ENCODE results near the gene NEURL4.
A peak's percentile ranks its signal among the peaks of the same experiment; 100 is the strongest.

The NEURL4 gene

GRCh38 chr17:7284911-7285310 lies 44.2 kb downstream of the NEURL4 start:
- Histone ChIP-seq H3K4me3 (no peak overlapping the region), H3K27ac (no peak overlapping the region)
- TF ChIP-seq CTCF (IDR thresholded peaks at IDR 0.05), result no peak
- DNase-seq (ENCODE audit: low spot score), result no peak

GRCh38 chr17:7283471-7284216 lies 45.5 kb downstream of the NEURL4 start:
- no peak overlapping the region for H3K27ac ChIP-seq

GRCh38 chr17:7282752-7283321 lies 46.3 kb downstream of the NEURL4 start:
- no peak for TF ChIP-seq CTCF (IDR thresholded peaks at IDR 0.05)
- no peak for DNase-seq (ENCODE audit: low spot score)
- H3K4me3 ChIP-seq, result peak overlapping the region; percentile 71
- H3K27ac ChIP-seq, result peak overlapping the region; percentile 87 to 90

More at GRCh38 chr17:7283471-7284216, 45.5 kb downstream of the NEURL4 start:
- TF ChIP-seq CTCF (IDR thresholded peaks at IDR 0.05), result no peak
- DNase-seq (ENCODE audit: low spot score), result no peak
- H3K4me3 ChIP-seq, result no peak overlapping the region

- H3K27ac ChIP-seq, result peak overlapping the region; percentile 87 to 90
- peak overlapping the region; percentile 71 for H3K4me3 ChIP-seq
- no peak for TF ChIP-seq CTCF (IDR thresholded peaks at IDR 0.05)
- no peak for DNase-seq (ENCODE audit: low spot score)
Observed at GRCh38 chr17:7281953-7282751, 47.0 kb downstream of the NEURL4 start.

- peak; percentile 95 for DNase-seq (ENCODE audit: low spot score)
- peak within 1 kb of the TSS; percentile 71 for H3K4me3 ChIP-seq
- no peak for TF ChIP-seq CTCF (IDR thresholded peaks at IDR 0.05)
- H3K27ac ChIP-seq, result peak within 1 kb of the TSS; percentile 87 to 90
Observed at GRCh38 chr17:7281074-7281952, 47.8 kb downstream of the NEURL4 start, which contains the start of gene SLC2A4. TSS of gene SLC2A4 (plus strand) at chr17:7281718. CDS start at chr17:7281935, 217 bp downstream.

- TF ChIP-seq CTCF (IDR thresholded peaks at IDR 0.05), result peak; percentile 94
- Histone ChIP-seq H3K4me3 (peak overlapping the region; percentile 71), H3K27ac (peak overlapping the region; percentile 87 to 90)
- DNase-seq (ENCODE audit: low spot score), result peak; percentile 91
Observed at GRCh38 chr17:7280519-7281073, 48.5 kb downstream of the NEURL4 start.
